Neural progenitor cell (in vitro differentiated cells): ENCODE data around the gene IGSF9. TPM values are rescaled to one million over a fixed set of nuclear protein-coding genes. Genes with fewer than 3 reads are reported as not detected.

Source experiments
- DNase-seq: peaks from one replicate; pipeline ENCODE4 v3.0.0-alpha.2; 2016; ENCODE audit warnings: low spot score
- H2AFZ ChIP-seq: fragments of 200-600 bp; sonication (generic); replicated peaks from 2 replicates; pipeline ENCODE4 v1.6.1; 2016; ENCODE audit warnings: antibody characterized with exemption
- H3F3A ChIP-seq: fragments of 200-600 bp; sonication (generic); 2 replicates; pipeline ENCODE4 v1.6.1; 2016; ENCODE audit warnings: antibody characterized with exemption, low read depth
- H3K27ac ChIP-seq: fragments of 200-600 bp; sonication (generic); 2 replicates; pipeline ENCODE4 v1.5.1; 2016; ENCODE audit warnings: mild to moderate bottlenecking
- H3K27me3 ChIP-seq: fragments of 200-600 bp; sonication (generic); 2 replicates; pipeline ENCODE4 v1.6.1; 2016; ENCODE audit warnings: mild to moderate bottlenecking, moderate library complexity
- H3K36me3 ChIP-seq: fragments of 200-600 bp; sonication (generic); 2 replicates; pipeline ENCODE4 v1.5.1; 2016
- H3K4me1 ChIP-seq: fragments of 200-600 bp; sonication (generic); 2 replicates; pipeline ENCODE4 v1.6.1; 2016; ENCODE audit warnings: mixed run types
- H3K4me2 ChIP-seq: fragments of 200-600 bp; sonication (generic); 2 replicates; pipeline ENCODE4 v1.6.1; 2016
- H3K4me3 ChIP-seq: fragments of 200-600 bp; sonication (generic); 2 replicates; pipeline ENCODE4 v1.5.1; 2016
- H3K79me2 ChIP-seq: fragments of 200-600 bp; sonication (generic); 2 replicates; pipeline ENCODE4 v1.6.1; 2016; ENCODE audit warnings: low read depth
- H3K9ac ChIP-seq: fragments of 200-600 bp; sonication (generic); 2 replicates; pipeline ENCODE4 v1.6.1; 2016
- H3K9me3 ChIP-seq: fragments of 200-600 bp; sonication (generic); 2 replicates; pipeline ENCODE4 v1.5.1; 2016; ENCODE audit warnings: low read depth
- H4K20me1 ChIP-seq: fragments of 200-600 bp; sonication (generic); 2 replicates; pipeline ENCODE4 v1.6.1; 2016; ENCODE audit warnings: low read depth
- H3K27ac Mint-ChIP-seq: 3 replicates; pipeline ENCODE4 v1.8.0; 2021; ENCODE audit warnings: mixed read lengths
- H3K27me3 Mint-ChIP-seq: 2 replicates; pipeline ENCODE4 v1.8.0; 2022; ENCODE audit warnings: low read depth, mild to moderate bottlenecking, inconsistent platforms, moderate library complexity, mixed read lengths; ENCODE audit not compliant: insufficient read depth
- H3K36me3 Mint-ChIP-seq: 3 replicates; pipeline ENCODE4 v1.8.0; 2021; ENCODE audit warnings: mixed read lengths
- H3K4me1 Mint-ChIP-seq: 3 replicates; pipeline ENCODE4 v1.8.0; 2021; ENCODE audit warnings: mixed read lengths
- H3K4me3 Mint-ChIP-seq: 3 replicates; pipeline ENCODE4 v1.8.0; 2021; ENCODE audit warnings: mild to moderate bottlenecking, moderate library complexity, mixed read lengths
- H3K9me3 Mint-ChIP-seq: 3 replicates; pipeline ENCODE4 v1.8.0; 2020; ENCODE audit warnings: mixed read lengths
- EZH2 ChIP-seq: fragments of 200-600 bp; sonication (generic); IDR thresholded peaks from 2 replicates; pipeline ENCODE4 v1.6.1; 2017; ENCODE audit warnings: antibody characterized with exemption, mild to moderate bottlenecking, moderate library complexity
- EZH2phosphoT487 ChIP-seq: fragments of 200-600 bp; sonication (generic); IDR thresholded peaks from 2 replicates; pipeline ENCODE4 v1.6.1; 2017; ENCODE audit warnings: antibody characterized with exemption
- total RNA-seq: library from RNA; depleted of rRNA; stranded (reverse); fragments of >200 nt; gene quantifications from 2 replicates; pipeline ENCODE4 v1.2.3, GENCODE V29; 2015; ENCODE audit warnings: low replicate concordance
- TF ChIP-seq, protein P1 (sequence below): fragments of 200-600 bp; sonication (generic); IDR thresholded peaks from 2 replicates; pipeline ENCODE4 v1.5.1; 2017; ENCODE audit warnings: antibody characterized with exemption, mild to moderate bottlenecking

The IGSF9 gene
- total RNA-seq, 1 donor from 2014 or later, result 3.3 TPM

GRCh38 chr1:159951016-159951415, 5.6 kb upstream of the IGSF9 start:
- H3K27me3 ChIP-seq, result no peaks in the 10 kb centered on the region
- Mint-ChIP-seq H3K4me1 (peaks cover 6% of the 10 kb centered on the region), H3K27ac (no peak overlapping the region), H3K27me3 (peaks cover 13% of the 10 kb centered on the region), H3K4me3 (no peak overlapping the region), H3K36me3 (no peaks in the 10 kb centered on the region), H3K9me3 (no peaks in the 10 kb centered on the region)
- H3K4me1 ChIP-seq, result peaks cover 7% of the 10 kb centered on the region
- no peak overlapping the region for H3K4me3 ChIP-seq
- no peaks in the 10 kb centered on the region for H4K20me1 ChIP-seq
- peaks cover 4% of the 10 kb centered on the region for H3F3A ChIP-seq
- H3K4me2 ChIP-seq, result no peak overlapping the region
- H3K27ac ChIP-seq, result no peak overlapping the region
- no peaks in the 10 kb centered on the region for H3K36me3 ChIP-seq
- no peak overlapping the region for H2AFZ ChIP-seq
- H3K9me3 ChIP-seq, result no peaks in the 10 kb centered on the region
- no peak for DNase-seq
- H3K79me2 ChIP-seq, result no peaks in the 10 kb centered on the region
- no peak for TF ChIP-seq EZH2
- no peak for TF ChIP-seq EZH2phosphoT487
- TF ChIP-seq, protein P1, sequence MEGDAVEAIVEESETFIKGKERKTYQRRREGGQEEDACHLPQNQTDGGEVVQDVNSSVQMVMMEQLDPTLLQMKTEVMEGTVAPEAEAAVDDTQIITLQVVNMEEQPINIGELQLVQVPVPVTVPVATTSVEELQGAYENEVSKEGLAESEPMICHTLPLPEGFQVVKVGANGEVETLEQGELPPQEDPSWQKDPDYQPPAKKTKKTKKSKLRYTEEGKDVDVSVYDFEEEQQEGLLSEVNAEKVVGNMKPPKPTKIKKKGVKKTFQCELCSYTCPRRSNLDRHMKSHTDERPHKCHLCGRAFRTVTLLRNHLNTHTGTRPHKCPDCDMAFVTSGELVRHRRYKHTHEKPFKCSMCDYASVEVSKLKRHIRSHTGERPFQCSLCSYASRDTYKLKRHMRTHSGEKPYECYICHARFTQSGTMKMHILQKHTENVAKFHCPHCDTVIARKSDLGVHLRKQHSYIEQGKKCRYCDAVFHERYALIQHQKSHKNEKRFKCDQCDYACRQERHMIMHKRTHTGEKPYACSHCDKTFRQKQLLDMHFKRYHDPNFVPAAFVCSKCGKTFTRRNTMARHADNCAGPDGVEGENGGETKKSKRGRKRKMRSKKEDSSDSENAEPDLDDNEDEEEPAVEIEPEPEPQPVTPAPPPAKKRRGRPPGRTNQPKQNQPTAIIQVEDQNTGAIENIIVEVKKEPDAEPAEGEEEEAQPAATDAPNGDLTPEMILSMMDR, result no peak
- no peak overlapping the region for H3K9ac ChIP-seq

DNA sequence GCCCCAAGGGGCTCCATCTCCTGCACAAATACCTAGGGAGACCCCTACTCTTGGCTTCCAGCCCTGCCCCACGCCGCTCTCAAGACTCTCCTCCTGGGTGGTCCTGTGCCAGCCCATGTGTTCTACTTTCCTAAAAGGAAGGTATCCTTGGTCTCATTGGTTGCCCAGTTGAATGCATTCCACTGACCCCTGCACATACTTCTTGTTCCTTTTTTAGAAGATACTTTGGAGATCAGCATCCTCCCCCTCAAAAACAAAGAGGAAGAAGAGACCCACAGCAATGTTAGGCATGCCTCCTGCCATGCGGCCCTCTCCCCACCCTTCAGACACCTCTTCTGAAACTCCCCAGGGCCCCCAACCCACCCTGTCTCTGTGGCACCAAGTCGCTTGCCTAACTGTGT, 4.6 kb upstream of the IGSF9 start:
- no peaks in the 10 kb centered on the region for H3K27me3 ChIP-seq
- no peaks in the 10 kb centered on the region for H3K36me3 ChIP-seq
- TF ChIP-seq EZH2phosphoT487 (no peak), EZH2 (no peak)
- TF ChIP-seq, protein P1, result no peak
- H4K20me1 ChIP-seq, result no peaks in the 10 kb centered on the region
- H2AFZ ChIP-seq, result no peak overlapping the region
- Mint-ChIP-seq H3K27ac (no peak overlapping the region), H3K27me3 (peaks cover 14% of the 10 kb centered on the region), H3K4me3 (no peak overlapping the region), H3K4me1 (peaks cover 10% of the 10 kb centered on the region), H3K9me3 (no peaks in the 10 kb centered on the region), H3K36me3 (no peaks in the 10 kb centered on the region)
- peaks cover 4% of the 10 kb centered on the region for H3F3A ChIP-seq
- H3K9me3 ChIP-seq, result no peaks in the 10 kb centered on the region
- H3K4me3 ChIP-seq, result no peak overlapping the region
- peaks cover 8% of the 10 kb centered on the region for H3K4me1 ChIP-seq
- H3K9ac ChIP-seq, result no peak overlapping the region
- peaks cover 3% of the 10 kb centered on the region for H3K79me2 ChIP-seq
- DNase-seq, result no peak
- no peak overlapping the region for H3K27ac ChIP-seq
- no peak overlapping the region for H3K4me2 ChIP-seq

DNA sequence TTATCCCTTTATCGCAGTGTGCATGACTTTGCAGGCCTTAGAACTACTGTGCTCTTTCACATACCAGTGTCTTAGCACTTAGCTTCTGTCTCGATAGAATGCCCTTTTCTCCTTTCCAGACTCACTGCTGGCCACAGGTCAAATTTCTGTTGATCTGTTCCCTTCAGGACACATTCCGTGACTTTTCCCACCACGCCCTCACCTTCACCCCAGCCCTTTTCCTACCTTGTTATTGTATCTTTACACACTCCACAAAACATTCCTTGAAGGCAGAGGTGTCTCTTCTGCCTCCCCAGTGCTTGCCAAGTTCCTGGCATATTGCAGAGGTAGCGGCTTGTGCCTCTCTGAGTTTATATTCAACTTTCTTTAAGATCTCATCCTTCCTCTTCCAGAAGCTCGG, 3.7 kb upstream of the IGSF9 start:
- H3K27me3 ChIP-seq, result no peaks in the 10 kb centered on the region
- H3K4me2 ChIP-seq, result no peak overlapping the region
- H3K4me3 Mint-ChIP-seq, result no peak overlapping the region
- H3K36me3 Mint-ChIP-seq, result peaks cover 2% of the 10 kb centered on the region
- peaks cover 11% of the 10 kb centered on the region for H3K79me2 ChIP-seq
- H3F3A ChIP-seq, result peaks cover 4% of the 10 kb centered on the region
- no peak overlapping the region for H3K4me3 ChIP-seq
- H3K36me3 ChIP-seq, result no peaks in the 10 kb centered on the region
- no peaks in the 10 kb centered on the region for H4K20me1 ChIP-seq
- H3K4me1 ChIP-seq, result peaks cover 16% of the 10 kb centered on the region
- peaks cover 15% of the 10 kb centered on the region for H3K27me3 Mint-ChIP-seq
- no peak overlapping the region for H3K27ac ChIP-seq
- TF ChIP-seq EZH2, result no peak
- TF ChIP-seq, protein P1, result no peak
- no peak for TF ChIP-seq EZH2phosphoT487
- H3K9ac ChIP-seq, result no peak overlapping the region
- no peak overlapping the region for H2AFZ ChIP-seq
- no peaks in the 10 kb centered on the region for H3K9me3 Mint-ChIP-seq
- no peak for DNase-seq
- H3K27ac Mint-ChIP-seq, result no peak overlapping the region
- H3K9me3 ChIP-seq, result no peaks in the 10 kb centered on the region
- peaks cover 15% of the 10 kb centered on the region for H3K4me1 Mint-ChIP-seq

DNA sequence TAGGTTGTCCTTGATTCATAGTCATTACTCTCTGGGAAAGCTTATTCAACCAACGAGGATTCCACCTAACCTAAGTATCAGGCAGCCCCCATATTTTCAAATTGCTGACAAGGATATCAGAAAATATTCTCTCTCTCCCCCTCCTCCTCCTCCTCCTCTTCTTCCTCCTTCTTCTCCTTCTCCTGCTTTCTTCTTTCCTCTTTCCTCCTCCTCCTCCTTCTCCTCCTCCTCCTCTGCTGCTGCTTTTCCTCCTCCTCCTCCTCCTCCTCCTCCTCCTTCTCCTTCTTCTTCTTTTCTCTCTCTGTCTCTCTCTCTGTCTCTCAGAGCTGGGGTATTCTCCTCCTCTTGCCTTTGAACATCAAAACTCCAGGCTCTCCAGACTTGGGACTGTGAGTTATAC, 2.5 kb upstream of the IGSF9 start:
- no peaks in the 10 kb centered on the region for H3K9me3 ChIP-seq
- no peaks in the 10 kb centered on the region for H3K27me3 ChIP-seq
- H2AFZ ChIP-seq, result no peak overlapping the region
- H3K36me3 ChIP-seq, result no peaks in the 10 kb centered on the region
- peaks cover 25% of the 10 kb centered on the region for H3K4me1 ChIP-seq
- TF ChIP-seq, protein P1, result no peak
- no peak for TF ChIP-seq EZH2phosphoT487
- TF ChIP-seq EZH2, result no peak
- no peaks in the 10 kb centered on the region for H4K20me1 ChIP-seq
- no peak overlapping the region for H3K27ac Mint-ChIP-seq
- H3K79me2 ChIP-seq, result peaks cover 21% of the 10 kb centered on the region
- no peak overlapping the region for H3K27ac ChIP-seq
- no peak overlapping the region for H3K4me2 ChIP-seq
- no peaks in the 10 kb centered on the region for H3K9me3 Mint-ChIP-seq
- no peak overlapping the region for H3K4me3 ChIP-seq
- H3F3A ChIP-seq, result peaks cover 4% of the 10 kb centered on the region
- H3K36me3 Mint-ChIP-seq, result peaks cover 2% of the 10 kb centered on the region
- H3K4me1 Mint-ChIP-seq, result peaks cover 24% of the 10 kb centered on the region
- peak overlapping the region; percentile 50 for H3K4me3 Mint-ChIP-seq
- peaks cover 12% of the 10 kb centered on the region for H3K27me3 Mint-ChIP-seq
- H3K9ac ChIP-seq, result no peak overlapping the region
- no peak for DNase-seq
